Coronary artery (tissue), 2 donors: ENCODE data around the gene TBC1D19.

Source experiments
- DNase-seq: peaks from one replicate; pipeline ENCODE4 v3.0.0-alpha.2; 2017; ENCODE audit warnings: low spot score
- H3K27ac ChIP-seq, 2 donors: fragments of 200-600 bp; sonication (generic); one replicate each; pipeline ENCODE4 v1.5.1; 2016 to 2019
- H3K4me3 ChIP-seq: fragments of 200-600 bp; sonication (generic); 2 replicates; pipeline ENCODE4 v1.5.1; 2016; ENCODE audit warnings: mild to moderate bottlenecking, moderate library complexity
- TF ChIP-seq, protein P1 (sequence below): fragments of 200-600 bp; sonication (generic); IDR thresholded peaks from one replicate; pipeline ENCODE4 v1.5.1; 2019; ENCODE audit warnings: antibody characterized with exemption

TBC1D19 gene

DNA sequence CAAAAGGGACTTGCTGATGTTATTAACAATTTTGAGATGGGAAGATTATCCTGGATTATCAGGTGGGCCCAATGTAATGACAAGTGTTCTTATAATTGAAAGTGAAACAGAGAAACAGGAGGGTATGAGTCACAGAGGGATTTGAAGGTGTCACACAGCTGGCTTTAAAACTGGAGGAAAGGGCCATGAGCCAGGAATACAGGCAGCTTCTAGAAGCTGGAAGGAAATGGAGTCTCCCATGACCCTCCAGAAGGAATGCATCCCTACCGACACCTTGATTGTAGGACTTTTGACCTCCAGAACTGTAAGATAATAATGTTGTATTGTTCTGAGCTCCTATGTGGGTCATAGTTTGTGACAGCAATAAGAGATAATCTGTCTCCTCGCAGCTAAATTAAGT lies 178.8 kb downstream of the TBC1D19 start:
- TF ChIP-seq, protein P1, sequence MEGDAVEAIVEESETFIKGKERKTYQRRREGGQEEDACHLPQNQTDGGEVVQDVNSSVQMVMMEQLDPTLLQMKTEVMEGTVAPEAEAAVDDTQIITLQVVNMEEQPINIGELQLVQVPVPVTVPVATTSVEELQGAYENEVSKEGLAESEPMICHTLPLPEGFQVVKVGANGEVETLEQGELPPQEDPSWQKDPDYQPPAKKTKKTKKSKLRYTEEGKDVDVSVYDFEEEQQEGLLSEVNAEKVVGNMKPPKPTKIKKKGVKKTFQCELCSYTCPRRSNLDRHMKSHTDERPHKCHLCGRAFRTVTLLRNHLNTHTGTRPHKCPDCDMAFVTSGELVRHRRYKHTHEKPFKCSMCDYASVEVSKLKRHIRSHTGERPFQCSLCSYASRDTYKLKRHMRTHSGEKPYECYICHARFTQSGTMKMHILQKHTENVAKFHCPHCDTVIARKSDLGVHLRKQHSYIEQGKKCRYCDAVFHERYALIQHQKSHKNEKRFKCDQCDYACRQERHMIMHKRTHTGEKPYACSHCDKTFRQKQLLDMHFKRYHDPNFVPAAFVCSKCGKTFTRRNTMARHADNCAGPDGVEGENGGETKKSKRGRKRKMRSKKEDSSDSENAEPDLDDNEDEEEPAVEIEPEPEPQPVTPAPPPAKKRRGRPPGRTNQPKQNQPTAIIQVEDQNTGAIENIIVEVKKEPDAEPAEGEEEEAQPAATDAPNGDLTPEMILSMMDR: no peak
- DNase-seq: no peak
- no peak overlapping the region for H3K27ac ChIP-seq

DNA sequence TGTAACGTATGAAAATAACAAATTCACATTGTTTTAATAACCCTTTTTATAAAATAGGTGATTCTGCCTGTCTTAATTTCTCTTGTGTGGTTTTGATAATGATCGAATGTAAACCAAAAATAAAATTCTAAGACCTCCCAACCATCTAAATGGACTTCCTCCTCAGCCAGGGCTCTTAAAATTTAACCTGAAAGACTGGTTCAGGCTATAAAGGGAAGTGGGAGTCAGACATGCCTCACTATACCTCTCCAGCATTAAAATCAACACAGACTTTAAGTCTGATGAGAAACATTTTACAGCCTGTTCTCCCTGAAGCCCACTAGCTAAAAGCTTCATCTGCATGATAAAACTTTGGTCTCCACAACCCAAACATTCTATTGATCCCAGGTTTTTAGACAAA lies 179.2 kb downstream of the TBC1D19 start:
- DNase-seq: no peak
- no peak overlapping the region for H3K27ac ChIP-seq
- H3K4me3 ChIP-seq: no peak overlapping the region
- TF ChIP-seq, protein P1: no peak

More for the DNA sequence above, 178.8 kb downstream of the TBC1D19 start:
- no peak overlapping the region for H3K4me3 ChIP-seq

DNA sequence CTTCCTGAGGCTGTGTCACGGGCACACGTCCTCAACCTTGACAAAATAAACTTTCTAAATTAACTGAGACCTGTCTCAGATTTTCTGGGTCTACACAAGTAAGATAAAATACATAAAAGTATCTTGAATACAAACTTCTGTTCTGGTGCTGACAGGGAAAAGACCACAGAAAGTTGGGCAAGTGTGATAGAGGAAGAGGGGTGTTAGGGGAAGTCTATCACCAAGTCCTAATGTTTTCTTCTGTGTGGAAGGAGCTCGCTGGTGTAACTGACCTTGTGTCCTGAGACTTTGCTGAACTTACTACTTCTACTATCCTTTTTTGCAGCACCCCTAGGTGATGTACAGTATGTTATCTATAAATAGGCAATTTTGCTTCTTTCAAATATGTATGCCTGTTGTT lies 179.8 kb downstream of the TBC1D19 start:
- TF ChIP-seq, protein P1: no peak
- Histone ChIP-seq H3K4me3 (no peak overlapping the region), H3K27ac (no peak overlapping the region)
- no peak for DNase-seq

DNA sequence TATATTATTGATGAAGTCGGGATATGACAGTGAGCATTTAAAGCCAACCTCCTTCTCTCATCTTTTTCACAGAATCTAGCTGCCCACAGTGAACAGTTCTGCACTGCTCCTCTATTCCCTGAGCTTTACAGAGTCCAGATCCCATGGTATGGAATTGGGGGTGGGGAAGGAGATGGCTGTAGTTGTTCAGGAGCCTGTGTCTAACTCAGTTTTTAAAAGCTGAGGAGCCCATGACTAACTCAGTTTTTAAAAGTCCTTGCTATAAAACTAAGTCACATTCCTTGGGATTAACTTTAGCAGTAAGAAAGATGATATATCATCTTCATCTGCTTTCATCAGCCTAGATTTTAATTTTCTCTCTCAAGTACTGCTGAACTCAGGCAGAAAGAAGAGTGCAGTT lies 180.3 kb downstream of the TBC1D19 start:
- DNase-seq: no peak
- Histone ChIP-seq H3K4me3 (no peak overlapping the region), H3K27ac (no peak overlapping the region)
- TF ChIP-seq, protein P1: no peak

DNA sequence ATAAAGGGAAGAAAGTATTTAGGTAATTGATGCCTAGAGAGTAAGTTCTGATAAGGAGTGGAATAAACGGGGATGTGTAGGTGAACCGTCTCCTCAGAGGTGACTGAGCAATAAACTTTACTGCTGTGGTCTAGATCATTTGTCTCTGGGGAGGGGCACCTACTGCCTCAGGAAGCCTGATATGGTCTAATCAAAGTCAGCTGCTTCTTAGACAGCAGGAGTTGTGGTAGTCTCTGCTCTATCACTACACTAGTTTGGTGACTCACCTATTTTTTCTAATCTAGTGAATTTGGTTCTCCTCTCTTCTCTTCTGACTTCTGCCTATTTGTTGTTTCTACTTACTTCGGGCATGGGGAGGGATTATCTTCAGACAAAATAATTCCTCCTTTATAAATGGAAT lies 181.6 kb downstream of the TBC1D19 start:
- no peak overlapping the region for H3K4me3 ChIP-seq
- DNase-seq: no peak
- TF ChIP-seq, protein P1: no peak
- H3K27ac ChIP-seq: no peak overlapping the region

DNA sequence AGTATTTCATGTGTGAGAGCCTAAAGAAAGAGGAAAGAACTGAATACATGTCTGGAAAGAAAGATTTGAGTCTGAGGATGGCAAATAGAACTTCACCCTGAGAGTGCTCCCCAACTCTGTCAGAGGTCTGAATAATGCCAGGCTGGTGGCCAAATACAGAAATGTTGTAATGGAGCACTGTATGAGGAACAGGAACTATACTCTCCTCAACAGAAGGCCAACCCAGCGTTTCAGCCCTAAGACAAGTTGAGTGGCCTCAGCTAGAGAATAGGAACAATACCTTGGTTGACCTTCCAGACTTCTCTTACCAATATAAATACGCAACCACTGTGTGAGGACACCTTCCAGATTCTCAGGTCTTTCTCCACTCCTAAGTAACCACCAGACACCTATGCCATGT lies 182.3 kb downstream of the TBC1D19 start:
- Histone ChIP-seq H3K27ac (no peak overlapping the region), H3K4me3 (no peak overlapping the region)
- no peak for DNase-seq
- TF ChIP-seq, protein P1: no peak

DNA sequence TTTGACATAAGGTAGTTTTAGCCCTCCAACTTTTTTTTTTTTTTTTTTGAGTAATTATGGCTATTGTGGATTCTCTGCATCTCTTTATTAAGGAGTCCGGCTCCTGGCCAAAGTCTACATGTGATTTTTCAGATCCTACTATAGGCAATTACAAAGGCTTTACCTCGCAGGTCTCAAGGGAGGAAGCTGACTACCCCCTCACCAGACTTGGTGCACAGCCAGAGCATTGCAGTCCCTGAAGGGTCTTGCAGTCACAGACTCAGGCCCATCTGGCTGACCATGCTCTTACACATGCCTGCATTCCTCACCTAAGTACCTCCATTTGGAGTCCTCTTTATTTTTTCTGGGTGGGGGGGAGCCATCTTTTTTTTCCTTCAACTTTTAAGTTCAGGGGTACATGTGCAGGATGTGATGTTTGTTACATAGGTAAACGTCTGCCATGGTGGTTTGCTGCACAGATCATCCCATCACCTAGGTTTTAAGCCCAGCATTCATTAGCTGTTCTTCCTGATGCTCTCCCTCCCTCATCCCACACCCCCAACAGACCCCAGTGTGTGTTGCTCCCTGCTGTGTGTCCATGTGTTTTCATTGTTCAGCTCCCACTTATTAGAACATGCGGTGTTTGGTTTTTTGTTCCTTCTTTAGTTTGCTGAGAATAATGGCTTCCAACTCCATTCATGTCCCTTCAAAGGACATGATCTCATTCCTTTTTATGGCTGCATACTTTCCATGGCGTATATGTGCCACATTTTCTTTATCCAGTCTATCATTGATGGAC lies 188.4 kb downstream of the TBC1D19 start:
- Histone ChIP-seq H3K4me3 (no peak overlapping the region), H3K27ac (no peak overlapping the region)
- DNase-seq: no peak
- TF ChIP-seq, protein P1: no peak
